Measurements from ENCODE around the gene FDCSP.

GRCh38 chr4:70191647-70192046 lies 34.3 kb upstream of the FDCSP start:
- no peak for TF ChIP-seq EP300 (IDR thresholded peaks at IDR 0.05; ENCODE audit: borderline replicate concordance)
- TF ChIP-seq FOXM1 (IDR thresholded peaks at IDR 0.05; ENCODE audit: borderline replicate concordance, low read depth): no peak
- TF ChIP-seq NFIC (IDR thresholded peaks at IDR 0.05): no peak
- TF ChIP-seq YY1 (IDR thresholded peaks at IDR 0.05; ENCODE audit: low read depth): no peak
- TF ChIP-seq, protein P1, sequence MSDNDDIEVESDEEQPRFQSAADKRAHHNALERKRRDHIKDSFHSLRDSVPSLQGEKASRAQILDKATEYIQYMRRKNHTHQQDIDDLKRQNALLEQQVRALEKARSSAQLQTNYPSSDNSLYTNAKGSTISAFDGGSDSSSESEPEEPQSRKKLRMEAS (IDR thresholded peaks at IDR 0.05): no peak
- TF ChIP-seq, protein P2, sequence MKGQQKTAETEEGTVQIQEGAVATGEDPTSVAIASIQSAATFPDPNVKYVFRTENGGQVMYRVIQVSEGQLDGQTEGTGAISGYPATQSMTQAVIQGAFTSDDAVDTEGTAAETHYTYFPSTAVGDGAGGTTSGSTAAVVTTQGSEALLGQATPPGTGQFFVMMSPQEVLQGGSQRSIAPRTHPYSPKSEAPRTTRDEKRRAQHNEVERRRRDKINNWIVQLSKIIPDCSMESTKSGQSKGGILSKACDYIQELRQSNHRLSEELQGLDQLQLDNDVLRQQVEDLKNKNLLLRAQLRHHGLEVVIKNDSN (IDR thresholded peaks at IDR 0.05): no peak
- no peak for TF ChIP-seq EGR1 (IDR thresholded peaks at IDR 0.05)
- no peak for TF ChIP-seq RAD21 (IDR thresholded peaks at IDR 0.05; ENCODE audit: low read depth)
